Adipocyte (in vitro differentiated cells): ENCODE data around the gene DLG2.
"Not testable (repeated sequence)": the region's sequence is repeated elsewhere in the genome, so short reads cannot be mapped to it uniquely, and the experiment has no call there.

Experiments
- DNase-seq: peaks from one replicate; pipeline ENCODE4 v3.0.0-alpha.2; 2015; ENCODE audit warnings: low read depth
- H3K27me3 ChIP-seq: replicated peaks from 2 replicates; pipeline ENCODE4 v1.7.0; 2013; ENCODE audit warnings: mild to moderate bottlenecking, low read length, moderate library complexity; ENCODE audit not compliant: control insufficient read depth, insufficient read depth
- H3K36me3 ChIP-seq: 2 replicates; pipeline ENCODE4 v1.7.0; 2013; ENCODE audit warnings: low read length, mild to moderate bottlenecking, moderate library complexity; ENCODE audit not compliant: control insufficient read depth, insufficient read depth, severe bottlenecking
- H3K4me1 ChIP-seq: 2 replicates; pipeline ENCODE4 v1.7.0; 2013; ENCODE audit warnings: mild to moderate bottlenecking, low read length, moderate library complexity; ENCODE audit not compliant: control insufficient read depth, insufficient read depth
- H3K4me3 ChIP-seq: 2 replicates; pipeline ENCODE4 v1.7.0; 2013; ENCODE audit warnings: mild to moderate bottlenecking, low read length, moderate library complexity
- H3K9ac ChIP-seq: 2 replicates; pipeline ENCODE4 v1.7.0; 2013; ENCODE audit warnings: mild to moderate bottlenecking, low read length, moderate library complexity
- H3K9me3 ChIP-seq: 2 replicates; pipeline ENCODE4 v1.7.0; 2013; ENCODE audit warnings: mild to moderate bottlenecking, low read length, moderate library complexity; ENCODE audit not compliant: control insufficient read depth

DLG2 gene

DNA sequence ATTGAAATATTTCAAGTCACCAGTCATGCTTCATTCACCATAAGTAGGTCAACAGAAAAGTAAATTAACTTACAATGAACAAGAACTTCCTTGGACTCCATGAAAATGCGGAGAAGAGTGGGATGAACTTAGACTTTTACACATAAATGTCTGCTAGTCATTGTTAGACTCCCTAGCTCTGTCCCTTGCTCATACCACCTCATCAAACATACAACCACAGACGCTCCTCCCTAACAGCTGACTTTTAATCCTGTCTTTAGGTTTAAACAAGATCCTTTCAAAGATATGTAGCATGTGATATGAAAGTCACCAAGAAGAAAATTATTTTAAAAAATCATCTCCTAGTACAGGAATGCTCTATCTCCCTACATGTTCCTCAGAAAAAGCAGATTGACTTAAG, 248.1 kb downstream of the DLG2 start:
- no peak for DNase-seq
- H3K9me3 ChIP-seq = peaks cover 15% of the 10 kb centered on the region

GRCh38 chr11:85377901-85378300, 249.2 kb downstream of the DLG2 start:
- no peak overlapping the region for H3K4me3 ChIP-seq
- H3K4me1 ChIP-seq = no peaks in the 10 kb centered on the region
- DNase-seq = no peak
- no peaks in the 10 kb centered on the region for H3K27me3 ChIP-seq
- peaks cover 11% of the 10 kb centered on the region for H3K9me3 ChIP-seq
- no peak overlapping the region for H3K9ac ChIP-seq
- H3K36me3 ChIP-seq = no peaks in the 10 kb centered on the region

More for the DNA sequence above, 248.1 kb downstream of the DLG2 start:
- H3K4me3 ChIP-seq = no peak overlapping the region
- H3K36me3 ChIP-seq = no peaks in the 10 kb centered on the region
- no peaks in the 10 kb centered on the region for H3K27me3 ChIP-seq
- no peak overlapping the region for H3K9ac ChIP-seq
- H3K4me1 ChIP-seq = no peaks in the 10 kb centered on the region

DNA sequence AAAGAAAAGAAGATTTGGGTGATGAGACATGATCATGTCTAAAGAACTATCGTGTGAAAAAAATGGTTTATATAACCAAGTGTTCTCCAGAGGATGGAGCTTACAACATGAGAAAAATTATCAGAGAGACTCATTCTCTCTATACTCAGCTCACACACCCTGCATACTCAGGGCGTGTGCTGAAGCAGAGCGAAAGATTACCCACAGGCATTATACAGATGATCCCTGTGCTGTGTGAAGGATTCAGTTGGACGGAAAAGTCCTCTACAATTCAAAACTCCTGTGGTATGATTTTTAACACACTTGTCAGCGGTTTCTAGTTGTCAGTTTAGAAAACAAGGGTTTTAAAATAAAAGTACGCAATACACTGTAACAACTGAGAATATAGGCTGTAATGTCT, 267.3 kb downstream of the DLG2 start:
- no peaks in the 10 kb centered on the region for H3K36me3 ChIP-seq
- H3K9ac ChIP-seq = no peak overlapping the region

GRCh38 chr11:85355921-85356320, 271.2 kb downstream of the DLG2 start:
- no peak for DNase-seq
- Histone ChIP-seq H3K9ac (no peak overlapping the region), H3K4me1 (no peaks in the 10 kb centered on the region), H3K4me3 (no peak overlapping the region), H3K9me3 (no peaks in the 10 kb centered on the region), H3K27me3 (no peaks in the 10 kb centered on the region), H3K36me3 (no peaks in the 10 kb centered on the region)

More for the DNA sequence above, 267.3 kb downstream of the DLG2 start:
- H3K9me3 ChIP-seq = no peaks in the 10 kb centered on the region
- no peaks in the 10 kb centered on the region for H3K27me3 ChIP-seq
- no peak for DNase-seq
- H3K4me1 ChIP-seq = no peaks in the 10 kb centered on the region
- H3K4me3 ChIP-seq = no peak overlapping the region

DNA sequence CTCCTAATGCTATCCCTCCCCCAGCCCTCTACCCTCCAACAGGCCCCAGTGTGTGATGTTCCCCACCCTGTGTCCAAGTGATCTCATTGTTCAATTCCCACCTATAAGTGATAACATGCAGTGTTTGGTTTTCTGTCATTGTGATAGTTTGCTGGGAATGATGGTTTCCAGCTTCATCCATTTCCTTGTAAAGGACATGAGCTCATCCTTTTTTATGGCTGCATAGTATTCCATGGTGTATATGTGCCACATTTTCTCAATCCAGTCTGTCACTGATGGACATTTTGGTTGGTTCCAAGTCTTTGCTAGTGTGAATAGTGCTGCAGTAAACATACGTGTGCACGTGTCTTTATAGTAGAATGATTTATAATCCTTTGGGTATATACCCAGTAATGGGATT, 277.6 kb downstream of the DLG2 start:
- H3K4me1 ChIP-seq, H3K9me3 ChIP-seq, DNase-seq, H3K36me3 ChIP-seq, H3K9ac ChIP-seq, H3K27me3 ChIP-seq, H3K4me3 ChIP-seq: not testable (repeated sequence)

GRCh38 chr11:85348945-85349344, 278.2 kb downstream of the DLG2 start:
- Histone ChIP-seq H3K4me3 (no peak overlapping the region), H3K9me3 (no peaks in the 10 kb centered on the region), H3K4me1 (no peaks in the 10 kb centered on the region), H3K9ac (no peak overlapping the region), H3K27me3 (no peaks in the 10 kb centered on the region), H3K36me3 (no peaks in the 10 kb centered on the region)
- DNase-seq = no peak

DNA sequence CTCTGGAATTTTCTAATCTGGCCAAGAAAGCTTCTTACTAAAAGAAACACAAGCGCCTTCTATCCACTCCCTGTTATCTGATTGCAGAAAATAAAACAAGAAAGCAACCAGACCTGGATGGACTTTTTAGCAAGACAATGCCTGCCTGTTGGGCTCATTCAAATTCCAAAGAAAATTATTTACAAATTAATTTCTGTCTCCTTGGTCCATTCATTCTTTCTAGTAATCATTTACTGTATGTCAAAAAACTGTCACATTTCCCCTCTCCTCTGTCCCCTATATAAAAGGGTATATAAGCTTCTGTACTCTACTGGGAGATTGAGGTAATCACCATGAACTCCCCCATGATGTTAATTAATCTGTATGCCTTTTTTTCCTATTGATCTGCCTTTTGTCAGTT, 279.9 kb downstream of the DLG2 start:
- Histone ChIP-seq H3K27me3 (no peaks in the 10 kb centered on the region), H3K9me3 (no peaks in the 10 kb centered on the region), H3K9ac (no peak overlapping the region), H3K4me1 (no peaks in the 10 kb centered on the region), H3K4me3 (no peak overlapping the region), H3K36me3 (no peaks in the 10 kb centered on the region)
- no peak for DNase-seq

DNA sequence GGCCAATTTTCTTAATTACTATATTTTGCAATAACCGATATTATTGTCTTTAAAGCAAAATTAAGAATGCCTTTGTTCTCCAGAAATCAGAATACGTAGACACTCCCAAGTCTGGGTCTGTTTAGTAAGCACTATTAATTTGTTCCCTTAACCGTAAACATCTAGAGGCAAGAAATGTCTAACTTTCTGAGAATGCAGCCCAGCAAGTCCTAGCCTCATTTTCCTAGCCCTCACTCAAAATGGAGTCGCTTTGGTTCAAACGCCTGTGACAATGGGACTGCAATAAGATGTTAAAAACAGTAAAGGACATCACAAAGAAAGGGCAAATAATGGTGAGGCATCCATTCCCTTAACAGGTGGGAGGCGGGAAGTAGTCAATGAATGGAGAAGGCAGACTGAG, 280.7 kb downstream of the DLG2 start:
- DNase-seq = no peak
- Histone ChIP-seq H3K9me3 (peaks cover 3% of the 10 kb centered on the region), H3K27me3 (no peaks in the 10 kb centered on the region), H3K9ac (no peak overlapping the region), H3K4me3 (no peak overlapping the region), H3K36me3 (no peaks in the 10 kb centered on the region), H3K4me1 (no peaks in the 10 kb centered on the region)

GRCh38 chr11:85340846-85341245, 286.3 kb downstream of the DLG2 start:
- DNase-seq, H3K9me3 ChIP-seq, H3K9ac ChIP-seq, H3K4me1 ChIP-seq, H3K4me3 ChIP-seq, H3K27me3 ChIP-seq, H3K36me3 ChIP-seq: not testable (repeated sequence)

DNA sequence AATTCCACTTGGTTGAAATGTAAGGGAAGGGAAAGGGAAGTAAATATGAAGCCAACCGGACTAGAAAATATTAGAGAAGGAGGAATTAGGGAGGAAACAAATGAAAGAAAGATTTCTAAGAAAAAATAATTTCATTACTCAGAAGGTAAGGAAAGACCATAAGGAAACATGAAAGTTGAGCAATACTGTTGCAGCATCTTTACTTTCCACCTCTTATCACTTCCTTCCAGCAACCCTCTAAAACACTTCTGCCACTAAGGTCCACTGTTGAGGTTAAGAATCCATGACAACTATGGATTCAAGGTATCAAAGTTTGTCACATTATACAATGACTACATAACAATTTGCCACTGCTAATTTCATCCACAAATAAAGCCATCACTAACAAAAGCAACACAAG, 308.6 kb downstream of the DLG2 start:
- Histone ChIP-seq H3K9me3 (no peaks in the 10 kb centered on the region), H3K4me1 (no peaks in the 10 kb centered on the region), H3K4me3 (no peak overlapping the region), H3K27me3 (no peaks in the 10 kb centered on the region), H3K9ac (no peak overlapping the region), H3K36me3 (no peaks in the 10 kb centered on the region)
- DNase-seq = no peak

- no peaks in the 10 kb centered on the region for H3K27me3 ChIP-seq
Measured at GRCh38 chr11:85316967-85317366, 310.2 kb downstream of the DLG2 start.

DNA sequence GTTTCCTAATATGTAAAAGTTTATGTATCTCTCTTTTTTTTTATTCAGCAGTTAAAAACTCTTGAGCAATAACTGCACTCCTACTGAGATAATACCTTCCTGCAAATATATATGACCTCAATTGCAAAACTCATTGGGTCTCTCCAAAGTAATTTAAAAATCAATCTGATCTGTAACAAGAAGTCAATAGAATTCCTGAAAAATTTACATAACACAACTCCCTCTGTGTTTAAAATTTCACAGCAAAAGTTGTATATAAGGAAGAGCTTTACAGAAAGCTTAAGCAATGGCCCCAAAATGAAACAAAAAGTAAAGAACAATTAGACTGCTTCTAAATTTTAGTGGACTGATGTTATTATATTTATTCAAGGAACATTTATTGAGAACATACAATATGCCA, 313.4 kb downstream of the DLG2 start:
- no peak for DNase-seq
- H3K9me3 ChIP-seq = no peaks in the 10 kb centered on the region
- H3K36me3 ChIP-seq = no peaks in the 10 kb centered on the region
- no peaks in the 10 kb centered on the region for H3K27me3 ChIP-seq
- no peak overlapping the region for H3K9ac ChIP-seq
- H3K4me3 ChIP-seq = no peak overlapping the region
- H3K4me1 ChIP-seq = no peaks in the 10 kb centered on the region

More at GRCh38 chr11:85316967-85317366, 310.2 kb downstream of the DLG2 start:
- DNase-seq = no peak
- Histone ChIP-seq H3K9me3 (no peaks in the 10 kb centered on the region), H3K9ac (no peak overlapping the region), H3K4me3 (no peak overlapping the region), H3K4me1 (no peaks in the 10 kb centered on the region), H3K36me3 (no peaks in the 10 kb centered on the region)
